Measurements from ENCODE around the gene TMCO6.
"Not testable (repeated sequence)": the region's sequence is repeated elsewhere in the genome, so short reads cannot be mapped to it uniquely, and the experiment has no call there.

TMCO6 gene

DNA sequence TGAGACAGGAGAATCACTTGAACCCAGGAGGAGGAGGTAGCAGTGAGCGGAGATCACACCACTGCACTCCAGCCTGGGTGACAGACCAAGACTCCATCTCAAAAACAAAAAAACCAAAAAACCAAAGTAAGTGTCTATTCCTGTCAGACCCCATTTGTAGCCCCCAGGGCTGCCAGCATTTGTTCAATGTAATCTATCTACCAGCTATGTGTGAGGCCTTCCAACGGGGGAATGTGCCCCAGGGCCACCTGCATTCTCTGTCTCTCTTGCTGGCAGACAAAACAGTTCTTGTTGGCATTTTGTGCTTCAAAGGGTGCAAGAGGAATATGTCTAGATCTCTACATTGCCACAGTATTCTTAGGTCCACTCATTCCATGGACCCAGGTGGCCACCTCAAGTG lies 40.4 kb upstream of the TMCO6 start:
- H3K9ac ChIP-seq (ENCODE audit: low read length), result no peak overlapping the region
- no peaks in the 10 kb centered on the region for H3K9me3 ChIP-seq (ENCODE audit: low read length)
- H3K9me2 ChIP-seq (ENCODE audit: low read depth, low read length), result no peaks in the 10 kb centered on the region
- H3K4me3 ChIP-seq (ENCODE audit: low read depth, low read length, poor library complexity, severe bottlenecking), result no peak overlapping the region
- H3K4me1 ChIP-seq (ENCODE audit: insufficient read depth, low read length, severe bottlenecking), result no peaks in the 10 kb centered on the region
- H4K20me1 ChIP-seq (ENCODE audit: insufficient read depth, low read length), result no peaks in the 10 kb centered on the region
- no peaks in the 10 kb centered on the region for H3F3A ChIP-seq (ENCODE audit: insufficient read depth, low read length)
- no peak overlapping the region for H3K27ac ChIP-seq (ENCODE audit: low read depth, low read length, poor library complexity, severe bottlenecking)
- no peaks in the 10 kb centered on the region for H3K27me3 ChIP-seq (ENCODE audit: insufficient read depth, low read length)
- TF ChIP-seq, protein P1, sequence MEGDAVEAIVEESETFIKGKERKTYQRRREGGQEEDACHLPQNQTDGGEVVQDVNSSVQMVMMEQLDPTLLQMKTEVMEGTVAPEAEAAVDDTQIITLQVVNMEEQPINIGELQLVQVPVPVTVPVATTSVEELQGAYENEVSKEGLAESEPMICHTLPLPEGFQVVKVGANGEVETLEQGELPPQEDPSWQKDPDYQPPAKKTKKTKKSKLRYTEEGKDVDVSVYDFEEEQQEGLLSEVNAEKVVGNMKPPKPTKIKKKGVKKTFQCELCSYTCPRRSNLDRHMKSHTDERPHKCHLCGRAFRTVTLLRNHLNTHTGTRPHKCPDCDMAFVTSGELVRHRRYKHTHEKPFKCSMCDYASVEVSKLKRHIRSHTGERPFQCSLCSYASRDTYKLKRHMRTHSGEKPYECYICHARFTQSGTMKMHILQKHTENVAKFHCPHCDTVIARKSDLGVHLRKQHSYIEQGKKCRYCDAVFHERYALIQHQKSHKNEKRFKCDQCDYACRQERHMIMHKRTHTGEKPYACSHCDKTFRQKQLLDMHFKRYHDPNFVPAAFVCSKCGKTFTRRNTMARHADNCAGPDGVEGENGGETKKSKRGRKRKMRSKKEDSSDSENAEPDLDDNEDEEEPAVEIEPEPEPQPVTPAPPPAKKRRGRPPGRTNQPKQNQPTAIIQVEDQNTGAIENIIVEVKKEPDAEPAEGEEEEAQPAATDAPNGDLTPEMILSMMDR (IDR thresholded peaks at IDR 0.05; ENCODE audit: low read length), result no peak
- no peak for TF ChIP-seq EZH2 (IDR thresholded peaks at IDR 0.05; ENCODE audit: borderline replicate concordance, low read length)
- no peaks in the 10 kb centered on the region for H3K79me2 ChIP-seq (ENCODE audit: insufficient read depth, low read length)
- H3K36me3 ChIP-seq (ENCODE audit: insufficient read depth, low read length), result no peaks in the 10 kb centered on the region
- no peak overlapping the region for H2AFZ ChIP-seq (ENCODE audit: low read length)
- H3K4me2 ChIP-seq (ENCODE audit: low read length), result no peak overlapping the region

DNA sequence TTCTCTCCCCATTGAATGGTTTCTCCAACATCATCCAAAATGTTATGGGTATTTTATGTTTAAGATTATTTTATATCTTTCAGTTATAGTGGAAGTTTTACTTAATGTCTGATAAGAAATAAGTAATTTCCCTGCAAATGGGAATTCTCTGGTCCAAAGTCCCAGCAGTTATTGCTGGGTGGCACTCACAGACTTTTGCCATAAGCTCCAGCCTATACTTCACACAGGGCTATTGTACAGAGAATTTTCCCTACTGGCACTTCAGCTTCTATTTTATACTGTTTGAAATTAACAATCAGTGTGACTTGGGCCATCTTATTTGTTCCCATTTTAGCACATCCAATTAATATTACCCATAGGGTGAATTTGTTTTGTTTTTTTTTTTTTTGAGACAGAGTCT lies 39.2 kb upstream of the TMCO6 start:
- Histone ChIP-seq H3K4me1 (ENCODE audit: insufficient read depth, low read length, severe bottlenecking) (no peaks in the 10 kb centered on the region), H3K36me3 (ENCODE audit: insufficient read depth, low read length) (no peaks in the 10 kb centered on the region), H3K27ac (ENCODE audit: low read depth, low read length, poor library complexity, severe bottlenecking) (no peak overlapping the region), H3K9me3 (ENCODE audit: low read length) (no peaks in the 10 kb centered on the region), H3K9ac (ENCODE audit: low read length) (no peak overlapping the region), H3K9me2 (ENCODE audit: low read depth, low read length) (no peaks in the 10 kb centered on the region), H3K79me2 (ENCODE audit: insufficient read depth, low read length) (no peaks in the 10 kb centered on the region), H3F3A (ENCODE audit: insufficient read depth, low read length) (no peaks in the 10 kb centered on the region), H2AFZ (ENCODE audit: low read length) (no peak overlapping the region), H3K4me2 (ENCODE audit: low read length) (no peak overlapping the region), H4K20me1 (ENCODE audit: insufficient read depth, low read length) (no peaks in the 10 kb centered on the region), H3K4me3 (ENCODE audit: low read depth, low read length, poor library complexity, severe bottlenecking) (no peak overlapping the region), H3K27me3 (ENCODE audit: insufficient read depth, low read length) (no peaks in the 10 kb centered on the region)
- TF ChIP-seq EZH2 (IDR thresholded peaks at IDR 0.05; ENCODE audit: borderline replicate concordance, low read length), result no peak
- TF ChIP-seq, protein P1 (IDR thresholded peaks at IDR 0.05; ENCODE audit: low read length), result no peak

DNA sequence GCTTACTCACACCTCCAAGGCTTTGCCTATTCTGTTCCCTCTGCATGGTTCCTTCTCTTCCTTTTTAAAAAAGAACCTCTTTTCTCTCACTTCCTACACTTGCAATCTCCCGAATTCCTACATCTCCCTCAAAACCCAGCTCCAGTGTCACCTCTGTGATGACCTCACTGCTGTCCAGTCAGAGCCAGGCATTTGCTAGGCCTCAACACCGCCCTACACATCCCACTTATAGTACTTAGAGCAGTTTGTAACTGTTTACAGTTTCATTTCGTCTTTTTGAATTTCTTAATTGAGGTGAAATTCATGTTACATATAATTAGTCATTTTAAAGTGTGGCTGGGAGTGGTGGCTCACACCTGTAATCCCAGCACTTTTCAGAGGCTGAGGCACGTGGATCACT lies 37.1 kb upstream of the TMCO6 start:
- no peaks in the 10 kb centered on the region for H3K27me3 ChIP-seq (ENCODE audit: insufficient read depth, low read length)
- H3K9ac ChIP-seq (ENCODE audit: low read length), result no peak overlapping the region
- H2AFZ ChIP-seq (ENCODE audit: low read length), result no peak overlapping the region
- H3F3A ChIP-seq (ENCODE audit: insufficient read depth, low read length), result no peaks in the 10 kb centered on the region
- no peaks in the 10 kb centered on the region for H3K4me1 ChIP-seq (ENCODE audit: insufficient read depth, low read length, severe bottlenecking)
- TF ChIP-seq EZH2 (IDR thresholded peaks at IDR 0.05; ENCODE audit: borderline replicate concordance, low read length), result no peak
- TF ChIP-seq, protein P1 (IDR thresholded peaks at IDR 0.05; ENCODE audit: low read length), result no peak
- H4K20me1 ChIP-seq (ENCODE audit: insufficient read depth, low read length), result no peaks in the 10 kb centered on the region
- H3K36me3 ChIP-seq (ENCODE audit: insufficient read depth, low read length), result no peaks in the 10 kb centered on the region
- H3K4me2 ChIP-seq (ENCODE audit: low read length), result no peak overlapping the region
- no peak overlapping the region for H3K27ac ChIP-seq (ENCODE audit: low read depth, low read length, poor library complexity, severe bottlenecking)
- H3K4me3 ChIP-seq (ENCODE audit: low read depth, low read length, poor library complexity, severe bottlenecking), result no peak overlapping the region
- no peaks in the 10 kb centered on the region for H3K79me2 ChIP-seq (ENCODE audit: insufficient read depth, low read length)
- H3K9me2 ChIP-seq (ENCODE audit: low read depth, low read length), result no peaks in the 10 kb centered on the region
- no peaks in the 10 kb centered on the region for H3K9me3 ChIP-seq (ENCODE audit: low read length)

DNA sequence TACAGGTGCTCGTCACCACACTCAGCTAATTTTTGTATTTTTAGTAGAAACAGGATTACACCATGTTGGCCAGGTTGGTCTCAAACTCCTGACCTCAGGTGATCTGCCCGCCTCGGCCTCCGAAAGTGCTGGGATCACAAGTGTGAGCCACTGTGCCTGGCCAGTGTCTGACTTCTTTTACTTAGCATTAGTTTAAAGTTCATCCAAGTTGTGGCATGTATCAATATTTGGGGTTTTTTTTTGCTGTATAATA lies 35.9 kb upstream of the TMCO6 start:
- not testable (repeated sequence) for H2AFZ ChIP-seq (ENCODE audit: low read length); H3K9ac ChIP-seq (ENCODE audit: low read length); H3K9me3 ChIP-seq (ENCODE audit: low read length); H3K79me2 ChIP-seq (ENCODE audit: insufficient read depth, low read length); H4K20me1 ChIP-seq (ENCODE audit: insufficient read depth, low read length); H3F3A ChIP-seq (ENCODE audit: insufficient read depth, low read length); H3K4me3 ChIP-seq (ENCODE audit: low read depth, low read length, poor library complexity, severe bottlenecking); H3K9me2 ChIP-seq (ENCODE audit: low read depth, low read length); H3K4me1 ChIP-seq (ENCODE audit: insufficient read depth, low read length, severe bottlenecking); H3K27me3 ChIP-seq (ENCODE audit: insufficient read depth, low read length); H3K36me3 ChIP-seq (ENCODE audit: insufficient read depth, low read length); H3K27ac ChIP-seq (ENCODE audit: low read depth, low read length, poor library complexity, severe bottlenecking); H3K4me2 ChIP-seq (ENCODE audit: low read length)
